ENCODE results near the gene APEH.

DNA sequence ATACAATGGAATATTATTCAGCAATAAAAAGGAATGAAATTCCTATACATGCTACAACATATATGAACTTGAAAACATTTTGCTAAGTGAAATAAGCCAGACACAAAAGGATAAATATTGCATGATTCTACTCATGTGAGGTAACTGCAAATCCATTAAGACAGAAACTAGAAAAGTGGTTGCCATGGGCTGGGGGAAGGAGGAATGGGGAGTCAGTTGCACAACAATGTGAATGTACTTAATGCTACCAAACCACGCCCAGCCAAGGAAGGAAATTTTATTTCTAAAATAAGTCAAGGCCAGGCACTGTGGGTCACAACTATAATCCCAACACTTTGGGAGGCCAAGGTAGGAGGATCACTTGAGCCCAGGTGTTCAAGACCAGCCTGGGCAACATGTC lies 59.4 kb downstream of the APEH start:
- TF ChIP-seq, protein P1, sequence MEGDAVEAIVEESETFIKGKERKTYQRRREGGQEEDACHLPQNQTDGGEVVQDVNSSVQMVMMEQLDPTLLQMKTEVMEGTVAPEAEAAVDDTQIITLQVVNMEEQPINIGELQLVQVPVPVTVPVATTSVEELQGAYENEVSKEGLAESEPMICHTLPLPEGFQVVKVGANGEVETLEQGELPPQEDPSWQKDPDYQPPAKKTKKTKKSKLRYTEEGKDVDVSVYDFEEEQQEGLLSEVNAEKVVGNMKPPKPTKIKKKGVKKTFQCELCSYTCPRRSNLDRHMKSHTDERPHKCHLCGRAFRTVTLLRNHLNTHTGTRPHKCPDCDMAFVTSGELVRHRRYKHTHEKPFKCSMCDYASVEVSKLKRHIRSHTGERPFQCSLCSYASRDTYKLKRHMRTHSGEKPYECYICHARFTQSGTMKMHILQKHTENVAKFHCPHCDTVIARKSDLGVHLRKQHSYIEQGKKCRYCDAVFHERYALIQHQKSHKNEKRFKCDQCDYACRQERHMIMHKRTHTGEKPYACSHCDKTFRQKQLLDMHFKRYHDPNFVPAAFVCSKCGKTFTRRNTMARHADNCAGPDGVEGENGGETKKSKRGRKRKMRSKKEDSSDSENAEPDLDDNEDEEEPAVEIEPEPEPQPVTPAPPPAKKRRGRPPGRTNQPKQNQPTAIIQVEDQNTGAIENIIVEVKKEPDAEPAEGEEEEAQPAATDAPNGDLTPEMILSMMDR (IDR thresholded peaks at IDR 0.05; ENCODE audit: insufficient read depth, low read length, poor library complexity, severe bottlenecking): no peak
- TF ChIP-seq EZH2phosphoT487 (conservative IDR thresholded peaks at IDR 0.05; ENCODE audit: low read length): no peak
